Large intestine (tissue), 3 donors: Measurements from ENCODE around the gene NRBF2. TPM values are rescaled to one million over a fixed set of nuclear protein-coding genes. Genes with fewer than 3 reads are reported as not detected.

Experiments used
- DNase-seq, 2 donors: peaks; one replicate each; pipeline versions ENCODE4 v3.0.0 to v3.0.0-alpha.2; 2013
- H3K27ac ChIP-seq: one replicate; pipeline ENCODE4 v1.5.1; 2013; ENCODE audit warnings: low read length
- H3K27me3 ChIP-seq: 2 replicates; pipeline ENCODE4 v1.6.1; 2013; ENCODE audit warnings: low read length; ENCODE audit not compliant: control insufficient read depth, insufficient read depth
- H3K36me3 ChIP-seq: 2 replicates; pipeline ENCODE4 v1.6.1; 2013; ENCODE audit warnings: low read length; ENCODE audit not compliant: control insufficient read depth, insufficient read depth
- H3K4me1 ChIP-seq: one replicate; pipeline ENCODE4 v1.6.1; 2013; ENCODE audit warnings: low read length; ENCODE audit not compliant: control insufficient read depth, insufficient read depth
- H3K4me3 ChIP-seq: one replicate; pipeline ENCODE4 v1.5.1; 2013; ENCODE audit warnings: low read length
- H3K9me3 ChIP-seq: one replicate; pipeline ENCODE4 v1.6.1; 2013; ENCODE audit warnings: mild to moderate bottlenecking, low read depth, low read length, moderate library complexity; ENCODE audit not compliant: control insufficient read depth
- WGBS: methylation state at CpG from one replicate; pipeline ENCODE4 v1.1.5; 2013; ENCODE audit warnings: low lambda C conversion rate; ENCODE audit not compliant: insufficient coverage; 5-methylcytosine and 5-hydroxymethylcytosine counted together
- polyA plus RNA-seq: library from polyadenylated mRNA; unstranded; fragments of 120-200 nt; gene quantifications from one replicate; pipeline ENCODE4 v1.2.1, GENCODE V29; 2013

NRBF2 gene
- polyA plus RNA-seq, 1 donor, result 37.9 TPM

DNA sequence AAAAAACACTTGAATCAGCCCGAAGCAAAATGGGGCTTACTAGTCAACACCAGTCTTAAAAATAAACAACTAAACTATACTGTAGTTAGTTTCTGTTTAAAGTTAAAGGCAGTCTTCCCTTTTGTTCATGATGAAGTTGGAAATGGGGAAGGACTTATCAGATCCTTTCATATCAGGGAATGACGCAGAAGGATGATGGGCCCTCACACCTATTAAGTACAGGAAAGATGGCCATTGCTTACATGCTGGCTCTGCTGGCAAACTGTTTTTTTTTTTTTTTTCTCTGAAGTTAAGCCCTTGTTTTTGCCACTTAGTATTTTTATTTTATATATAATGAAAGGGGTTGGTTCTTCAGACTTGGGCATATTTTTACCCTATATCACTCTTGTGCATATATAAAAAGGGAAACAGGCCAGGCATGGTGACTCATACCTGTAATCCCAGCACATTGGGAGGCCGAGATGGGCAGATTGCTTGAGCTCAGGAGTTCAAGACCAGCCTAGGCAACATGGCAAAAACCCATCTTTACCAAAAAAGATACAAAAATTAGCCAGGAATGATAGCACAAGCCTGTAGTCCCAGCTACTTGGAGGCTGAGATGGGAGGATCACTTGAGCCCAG is 16.6 kb upstream of the NRBF2 start:
- no peak for DNase-seq
- no peaks in the 10 kb centered on the region for H3K27me3 ChIP-seq
- H3K27ac ChIP-seq, result no peak overlapping the region
- H3K4me1 ChIP-seq, result no peaks in the 10 kb centered on the region
- H3K36me3 ChIP-seq, result no peaks in the 10 kb centered on the region
- no CpG with 5 or more reads among the region's 3 CpGs for WGBS
- no peaks in the 10 kb centered on the region for H3K9me3 ChIP-seq
- H3K4me3 ChIP-seq, result no peak overlapping the region

- no peak overlapping the region for H3K4me3 ChIP-seq
- H3K27me3 ChIP-seq, result no peaks in the 10 kb centered on the region
- no peak overlapping the region for H3K27ac ChIP-seq
- no peaks in the 10 kb centered on the region for H3K9me3 ChIP-seq
- H3K4me1 ChIP-seq, result no peaks in the 10 kb centered on the region
- DNase-seq, result no peak
- H3K36me3 ChIP-seq, result no peaks in the 10 kb centered on the region
These were observed 14.1 kb upstream of the NRBF2 start for GRCh38 chr10:63119041-63119440.

GRCh38 chr10:63120554-63120953 is 12.6 kb upstream of the NRBF2 start:
- DNase-seq, result peak in 1 of 2 donors; percentile 14
- no peaks in the 10 kb centered on the region for H3K27me3 ChIP-seq
- no peak overlapping the region for H3K4me3 ChIP-seq
- no peaks in the 10 kb centered on the region for H3K36me3 ChIP-seq
- H3K4me1 ChIP-seq, result no peaks in the 10 kb centered on the region
- no peaks in the 10 kb centered on the region for H3K9me3 ChIP-seq
- no peak overlapping the region for H3K27ac ChIP-seq

- no CpG with 5 or more reads among the region's 2 CpGs for WGBS
- Histone ChIP-seq H3K27ac (no peak overlapping the region), H3K4me3 (no peak overlapping the region), H3K27me3 (no peaks in the 10 kb centered on the region), H3K9me3 (no peaks in the 10 kb centered on the region), H3K4me1 (no peaks in the 10 kb centered on the region), H3K36me3 (no peaks in the 10 kb centered on the region)
- DNase-seq, result no peak
These were observed 9.3 kb upstream of the NRBF2 start for GRCh38 chr10:63123727-63124362.

DNA sequence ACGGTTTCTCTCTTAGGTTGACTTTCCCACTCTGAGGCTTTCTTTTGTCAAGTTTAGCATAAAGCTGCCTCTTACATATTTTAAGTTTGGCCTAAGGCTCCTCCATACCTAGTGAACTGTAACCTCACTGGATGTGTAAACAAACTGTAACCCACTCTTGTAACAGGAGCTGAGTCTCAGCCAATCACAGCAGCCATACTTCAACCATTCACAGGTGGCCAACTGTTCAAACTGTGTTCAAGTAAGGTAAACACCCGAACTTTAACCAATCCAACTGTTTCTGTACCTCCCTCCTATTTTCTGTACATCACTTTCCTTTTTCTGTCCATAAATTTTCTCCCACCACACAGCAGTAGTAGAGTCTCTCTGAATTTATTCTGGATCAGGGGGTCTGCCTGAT is 7.7 kb upstream of the NRBF2 start:
- H3K27me3 ChIP-seq, result no peaks in the 10 kb centered on the region
- H3K4me3 ChIP-seq, result no peak overlapping the region
- H3K36me3 ChIP-seq, result no peaks in the 10 kb centered on the region
- no peaks in the 10 kb centered on the region for H3K4me1 ChIP-seq
- 92% methylated on average over 2 of the region's 2 CpGs for WGBS
- H3K9me3 ChIP-seq, result no peaks in the 10 kb centered on the region
- DNase-seq, result no peak
- H3K27ac ChIP-seq, result no peak overlapping the region

- H3K36me3 ChIP-seq, result no peaks in the 10 kb centered on the region
- H3K27ac ChIP-seq, result no peak overlapping the region
- H3K4me3 ChIP-seq, result no peak overlapping the region
- H3K9me3 ChIP-seq, result peaks cover 4% of the 10 kb centered on the region
- H3K4me1 ChIP-seq, result no peaks in the 10 kb centered on the region
- no CpG with 5 or more reads among the region's 4 CpGs for WGBS
- no peak for DNase-seq
- no peaks in the 10 kb centered on the region for H3K27me3 ChIP-seq
These were observed 4.7 kb upstream of the NRBF2 start for GRCh38 chr10:63128443-63128842.

DNA sequence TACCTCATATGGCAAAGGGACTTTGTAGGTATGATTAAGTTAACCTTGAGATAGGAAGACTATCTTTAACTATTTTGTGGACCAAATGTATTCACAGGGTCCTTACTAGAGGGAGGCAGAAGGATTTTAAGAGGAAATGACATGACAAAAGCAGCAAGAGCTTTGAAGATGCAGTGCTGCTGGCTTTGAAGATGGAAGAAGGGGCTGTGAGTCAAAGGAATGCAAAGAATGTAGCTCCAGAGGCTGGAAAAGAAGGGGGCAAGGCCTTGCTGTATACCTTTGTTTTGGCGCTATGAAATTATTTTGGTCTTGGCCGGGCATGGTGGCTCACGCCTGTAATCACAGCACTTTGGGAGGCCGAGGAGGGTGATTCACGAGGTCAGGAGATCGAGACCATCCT is 3.2 kb upstream of the NRBF2 start:
- DNase-seq, result no peak
- Histone ChIP-seq H3K36me3 (no peaks in the 10 kb centered on the region), H3K27me3 (no peaks in the 10 kb centered on the region), H3K9me3 (peaks cover 4% of the 10 kb centered on the region), H3K4me1 (peaks cover 8% of the 10 kb centered on the region), H3K4me3 (no peak overlapping the region), H3K27ac (no peak overlapping the region)
- no CpG with 5 or more reads among the region's 6 CpGs for WGBS

DNA sequence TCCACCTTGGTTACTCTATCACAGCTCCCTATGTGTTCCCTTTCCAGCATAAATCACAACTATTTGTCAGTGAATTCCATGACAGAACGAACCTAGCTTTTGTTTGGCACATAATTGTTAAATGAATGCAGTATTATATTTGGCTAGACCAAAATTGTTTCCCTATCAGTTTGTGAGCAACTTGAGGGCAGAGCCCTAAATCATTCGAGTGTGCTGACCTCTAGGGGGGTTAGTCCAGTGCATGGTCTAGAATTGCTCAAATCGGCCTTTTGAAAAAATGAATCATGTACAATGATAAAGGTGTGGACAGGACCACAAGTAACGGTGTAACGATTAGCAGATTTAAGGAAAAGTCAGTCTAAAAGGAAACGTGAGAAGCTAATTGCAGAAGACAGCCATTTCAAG is 475 bp upstream of the NRBF2 start:
- Histone ChIP-seq H3K4me3 (peak overlapping the region; percentile 27), H3K27ac (peak overlapping the region; percentile 43), H3K4me1 (peaks cover 13% of the 10 kb centered on the region), H3K9me3 (peaks cover 4% of the 10 kb centered on the region), H3K36me3 (no peaks in the 10 kb centered on the region), H3K27me3 (no peaks in the 10 kb centered on the region)
- 92% methylated on average over 2 of the region's 6 CpGs for WGBS
- DNase-seq, result no peak

DNA sequence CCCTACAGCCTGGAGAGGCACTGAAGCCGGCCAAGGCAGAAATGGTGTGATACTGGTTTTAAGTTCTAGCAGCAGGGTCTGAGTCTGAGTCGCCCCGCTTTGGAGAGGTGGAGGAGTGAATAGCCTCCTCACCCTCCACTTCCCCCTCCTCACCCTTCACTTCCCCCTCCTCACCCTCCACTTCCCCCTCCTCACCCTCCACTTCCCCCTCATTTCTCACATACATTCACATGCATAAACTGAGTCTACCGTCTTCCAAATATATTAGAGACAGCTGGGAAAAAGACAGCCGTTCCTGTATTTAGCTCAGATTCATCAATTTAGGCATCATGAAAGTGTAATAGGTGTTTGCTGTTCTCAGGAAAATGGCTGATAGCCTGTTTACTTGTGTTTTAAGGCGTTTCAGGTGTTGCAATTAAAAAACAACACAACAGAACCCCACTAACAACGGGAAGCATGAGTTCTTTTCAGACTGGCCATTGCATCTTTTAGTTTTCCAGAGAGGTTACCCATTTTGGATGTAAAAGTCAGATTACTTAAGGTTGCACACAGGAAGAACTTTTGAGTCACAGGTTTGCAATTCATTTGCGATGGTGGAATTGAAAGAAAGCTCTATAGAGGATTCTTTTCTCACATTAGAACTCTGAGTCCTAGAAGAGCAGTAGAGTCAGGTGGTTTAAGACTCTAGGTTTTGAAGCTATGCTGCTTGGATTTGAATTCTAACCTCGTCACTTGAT is 861 bp downstream of the NRBF2 start:
- Histone ChIP-seq H3K27ac (peak overlapping the region; percentile 98), H3K9me3 (peaks cover 4% of the 10 kb centered on the region), H3K4me3 (peak overlapping the region; percentile 91), H3K27me3 (no peaks in the 10 kb centered on the region), H3K36me3 (no peaks in the 10 kb centered on the region), H3K4me1 (peaks cover 13% of the 10 kb centered on the region)
- peak in 1 of 2 donors; percentile 41 for DNase-seq
- WGBS, result 25% methylated on average over 1 of the region's 9 CpGs

DNA sequence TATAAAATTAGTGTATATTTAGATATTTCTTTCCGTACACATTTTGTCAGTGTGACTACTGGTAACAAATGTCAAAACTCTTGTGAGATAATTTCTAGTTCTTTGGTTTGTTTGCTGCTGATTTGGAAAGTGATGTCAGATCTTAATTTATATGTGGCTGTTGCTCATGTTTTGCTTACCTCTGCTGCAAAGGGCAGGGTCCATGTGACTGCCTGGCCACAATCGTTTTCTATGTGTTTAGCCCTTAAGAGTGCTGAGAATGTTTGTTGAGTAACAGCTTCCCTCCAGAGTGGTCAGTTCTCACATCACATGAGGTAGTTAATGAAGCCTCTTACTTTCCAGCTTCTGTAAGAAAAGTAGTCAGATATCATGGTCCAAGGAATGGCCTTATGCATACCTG is 4.2 kb downstream of the NRBF2 start:
- Histone ChIP-seq H3K9me3 (peaks cover 3% of the 10 kb centered on the region), H3K27ac (peak overlapping the region; percentile 29), H3K27me3 (no peaks in the 10 kb centered on the region), H3K36me3 (peaks cover 3% of the 10 kb centered on the region), H3K4me1 (peaks cover 13% of the 10 kb centered on the region), H3K4me3 (no peak overlapping the region)
- peak; percentile 49 to 57 for DNase-seq
- no CpG with 5 or more reads among the region's 2 CpGs for WGBS
